H1 (cell line): ENCODE results near the gene SESN1. TPM values are rescaled to one million over a fixed set of nuclear protein-coding genes. Genes with fewer than 3 reads are reported as not detected.
A peak's percentile ranks its signal among the peaks of the same experiment; 100 is the strongest.

Experiments
- ASH2L ChIP-seq: fragments of 200-600, 300-600 bp; sonication (generic); IDR thresholded peaks from one replicate; pipeline ENCODE4 v1.7.1; 2017; ENCODE audit warnings: low read length
- BCL11A ChIP-seq, 2 experiments: IDR thresholded peaks; one replicate each; pipeline ENCODE4 v1.6.1; 2011; ENCODE audit warnings: low read depth in 2 of 2, low read length in 2 of 2, mild to moderate bottlenecking in 2 of 2
- CHD1 ChIP-seq: IDR thresholded peaks from 2 replicates; pipeline ENCODE4 v1.6.1; 2012; ENCODE audit warnings: low read depth, low read length, improper control_type of control experiment
- CHD2 ChIP-seq: IDR thresholded peaks from 2 replicates; pipeline ENCODE4 v1.6.1; 2012; ENCODE audit warnings: low read length, improper control_type of control experiment
- CREB1 ChIP-seq: IDR thresholded peaks from 2 replicates; pipeline ENCODE4 v1.6.1; 2012; ENCODE audit warnings: inconsistent platforms
- EP300 ChIP-seq, 2 experiments: IDR thresholded peaks; 1 replicate in 1 of 2; 2 replicates in 1 of 2; pipeline ENCODE4 v1.6.1; 2011 to 2012; ENCODE audit warnings: low read depth in 2 of 2, low read length in 2 of 2, mild to moderate bottlenecking in 2 of 2, borderline replicate concordance in 1 of 2, inconsistent platforms in 1 of 2, moderate library complexity in 1 of 2
- EZH2 ChIP-seq: fragments of 200-600 bp; sonication (generic); IDR thresholded peaks from 2 replicates; pipeline ENCODE4 v1.7.1; 2012; ENCODE audit warnings: low read depth, mild to moderate bottlenecking, moderate library complexity, low read length, inconsistent platforms; ENCODE audit not compliant: severe bottlenecking
- FOSL1 ChIP-seq: IDR thresholded peaks from 2 replicates; pipeline ENCODE4 v1.6.1; 2011; ENCODE audit warnings: mild to moderate bottlenecking, low read depth, low read length, moderate library complexity; ENCODE audit not compliant: insufficient read depth
- GABPA ChIP-seq: IDR thresholded peaks from 2 replicates; pipeline ENCODE4 v1.6.1; 2011; ENCODE audit warnings: mild to moderate bottlenecking, low read length, moderate library complexity, borderline replicate concordance; ENCODE audit not compliant: insufficient read depth
- JUND ChIP-seq: IDR thresholded peaks from 2 replicates; pipeline ENCODE4 v1.6.1; 2011; ENCODE audit warnings: mild to moderate bottlenecking, improper control_type of control experiment, low read length
- KDM4A ChIP-seq: IDR thresholded peaks from one replicate; pipeline ENCODE4 v1.7.1; 2012; ENCODE audit warnings: low read depth, mild to moderate bottlenecking, moderate library complexity, low read length, inconsistent platforms; ENCODE audit not compliant: severe bottlenecking
- POLR2AphosphoS5 ChIP-seq: IDR thresholded peaks from 2 replicates; pipeline ENCODE4 v1.6.1; 2011; ENCODE audit warnings: low read depth, low read length
- RNF2 ChIP-seq: fragments of 200-900, 300-1000 bp; sonication (generic); IDR thresholded peaks from 2 replicates; pipeline ENCODE4 v1.7.1; 2016; ENCODE audit warnings: borderline replicate concordance, low read depth, mild to moderate bottlenecking, antibody characterized with exemption, low read length; ENCODE audit not compliant: poor library complexity, severe bottlenecking; ENCODE audit errors: missing control alignments
- SAP30 ChIP-seq: fragments of 300-600 bp; sonication (generic); IDR thresholded peaks from 2 replicates; pipeline ENCODE4 v1.7.1; 2012; ENCODE audit warnings: low read length, moderate library complexity, mild to moderate bottlenecking, inconsistent platforms; ENCODE audit not compliant: insufficient read depth, insufficient replicate concordance
- SP2 ChIP-seq: IDR thresholded peaks from 2 replicates; pipeline ENCODE4 v1.6.1; 2012; ENCODE audit warnings: mild to moderate bottlenecking, low read length, inconsistent platforms
- TAF1 ChIP-seq: IDR thresholded peaks from 2 replicates; pipeline ENCODE4 v1.6.1; 2011; ENCODE audit warnings: mild to moderate bottlenecking, low read depth, low read length
- TAF7 ChIP-seq: optimal IDR thresholded peaks from 2 replicates; pipeline ENCODE3; 2011; ENCODE audit warnings: low read depth, mild to moderate bottlenecking, inconsistent platforms, low read length, moderate library complexity, borderline replicate concordance
- TBP ChIP-seq: IDR thresholded peaks from 2 replicates; pipeline ENCODE4 v1.6.1; 2011; ENCODE audit warnings: low read depth, low read length, improper control_type of control experiment
- polyA plus RNA-seq, 7 experiments: library from polyadenylated mRNA; depleted of rRNA in 3 of 7; stranded (reverse) in 5 of 7; unstranded in 2 of 7; fragments of >200 nt in 5 of 7; fragments of 200-250 nt in 2 of 7; gene quantifications; 1 replicate in 5 of 7; 2 replicates in 1 of 7; 4 replicates in 1 of 7; pipeline versions ENCODE4 v1.2.1 to v1.2.3, GENCODE V29; 2011 to 2013; ENCODE audit warnings: missing spikeins in 2 of 7, mixed read lengths in 2 of 7
- total RNA-seq: library from RNA; stranded (reverse); fragmentation: NEBNext Ultra II Directional; extraction: Animal tissue kit (Norgen Biotek cat#: 25700); gene quantifications from 2 replicates; pipeline ENCODE4 v1.2.1, GENCODE V29; 2021
- TF ChIP-seq, protein P1 (sequence below): IDR thresholded peaks from 2 replicates; pipeline ENCODE4 v1.6.1; 2012; ENCODE audit warnings: inconsistent platforms
- TF ChIP-seq, protein P2 (sequence below), 3 experiments: IDR thresholded peaks; 1 replicate in 2 of 3; 2 replicates in 1 of 3; pipeline versions ENCODE4 v1.5.1 to v1.6.1; 2011; ENCODE audit warnings: low read length in 3 of 3, mild to moderate bottlenecking in 3 of 3, inconsistent platforms in 2 of 3, low read depth in 1 of 3, moderate library complexity in 1 of 3; ENCODE audit not compliant: insufficient read depth in 1 of 3; ENCODE audit errors: control extremely low read depth in 1 of 3
- TF ChIP-seq, protein P3 (sequence below): IDR thresholded peaks from 2 replicates; pipeline ENCODE4 v1.6.1; 2012; ENCODE audit warnings: inconsistent platforms

The SESN1 gene
- total and polyA plus RNA-seq, 2 of the 8 experiments (the other 6 are each of a cell fraction or from before 2014, with no cell fraction given): 12.8 to 15.6 TPM

DNA sequence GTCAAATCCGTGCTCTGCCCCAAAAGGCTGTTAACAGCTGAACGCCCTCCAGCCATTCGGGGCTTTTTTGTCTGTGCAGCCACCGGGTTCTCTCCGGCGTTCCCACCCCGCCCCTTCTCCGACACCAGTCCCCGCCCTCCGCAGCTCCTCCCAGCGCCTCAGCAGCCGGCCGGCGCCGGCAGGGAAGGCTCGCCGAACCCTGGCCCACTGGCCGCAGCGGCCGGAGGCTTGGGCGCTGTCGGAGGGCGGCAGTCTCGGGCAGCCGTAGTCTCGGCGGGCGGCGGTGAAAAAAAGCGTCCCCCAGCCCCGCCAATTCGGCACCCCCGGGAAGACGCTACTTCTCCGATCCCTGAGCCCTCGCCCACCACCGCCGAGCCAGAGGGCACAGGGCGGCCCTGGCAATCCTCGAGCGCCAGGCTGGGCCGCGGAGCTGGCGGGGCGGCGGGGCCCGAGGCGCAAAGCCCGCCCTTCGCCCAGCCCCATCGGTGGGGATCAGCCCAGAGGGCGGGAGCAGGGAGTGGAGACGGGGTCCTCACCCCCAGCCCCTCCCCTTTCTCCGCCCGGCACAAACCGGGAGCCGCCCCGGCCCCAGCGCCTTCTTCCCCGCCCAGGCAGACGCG, at the start of gene SESN1 (continued):
- TF ChIP-seq SAP30 (peak; percentile 97), SP2 (no peak), TAF1 (peak; percentile 73), GABPA (no peak), POLR2AphosphoS5 (0 out of 2 replicates have a peak, but pooled peaks have one; percentile 60), BCL11A (IDR thresholded peaks at IDR 0.05; ENCODE audit: low read depth in 2 of 2, low read length in 2 of 2) (no peak), JUND (no peak), EZH2 (no peak), RNF2 (no peak), EP300 (IDR thresholded peaks at IDR 0.05; ENCODE audit: borderline replicate concordance in 1 of 2, low read depth in 2 of 2, low read length in 2 of 2) (no peak), TBP (0 out of 2 replicates have a peak, but pooled peaks have one; percentile 12), KDM4A (peak; percentile 10), CREB1 (no peak), TAF7 (peak; percentile 58), CHD1 (no peak), ASH2L (peak; percentile 72), FOSL1 (no peak), CHD2 (no peak; the same call in 1 of the 2 replicates)
- TF ChIP-seq, protein P1, sequence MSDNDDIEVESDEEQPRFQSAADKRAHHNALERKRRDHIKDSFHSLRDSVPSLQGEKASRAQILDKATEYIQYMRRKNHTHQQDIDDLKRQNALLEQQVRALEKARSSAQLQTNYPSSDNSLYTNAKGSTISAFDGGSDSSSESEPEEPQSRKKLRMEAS: no peak; the same call in 1 of the 2 replicates
- TF ChIP-seq, protein P2, sequence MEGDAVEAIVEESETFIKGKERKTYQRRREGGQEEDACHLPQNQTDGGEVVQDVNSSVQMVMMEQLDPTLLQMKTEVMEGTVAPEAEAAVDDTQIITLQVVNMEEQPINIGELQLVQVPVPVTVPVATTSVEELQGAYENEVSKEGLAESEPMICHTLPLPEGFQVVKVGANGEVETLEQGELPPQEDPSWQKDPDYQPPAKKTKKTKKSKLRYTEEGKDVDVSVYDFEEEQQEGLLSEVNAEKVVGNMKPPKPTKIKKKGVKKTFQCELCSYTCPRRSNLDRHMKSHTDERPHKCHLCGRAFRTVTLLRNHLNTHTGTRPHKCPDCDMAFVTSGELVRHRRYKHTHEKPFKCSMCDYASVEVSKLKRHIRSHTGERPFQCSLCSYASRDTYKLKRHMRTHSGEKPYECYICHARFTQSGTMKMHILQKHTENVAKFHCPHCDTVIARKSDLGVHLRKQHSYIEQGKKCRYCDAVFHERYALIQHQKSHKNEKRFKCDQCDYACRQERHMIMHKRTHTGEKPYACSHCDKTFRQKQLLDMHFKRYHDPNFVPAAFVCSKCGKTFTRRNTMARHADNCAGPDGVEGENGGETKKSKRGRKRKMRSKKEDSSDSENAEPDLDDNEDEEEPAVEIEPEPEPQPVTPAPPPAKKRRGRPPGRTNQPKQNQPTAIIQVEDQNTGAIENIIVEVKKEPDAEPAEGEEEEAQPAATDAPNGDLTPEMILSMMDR (IDR thresholded peaks at IDR 0.05; ENCODE audit: control extremely low read depth in 1 of 3, insufficient read depth in 1 of 3, low read depth in 1 of 3, low read length in 3 of 3): no peak
- TF ChIP-seq, protein P3, sequence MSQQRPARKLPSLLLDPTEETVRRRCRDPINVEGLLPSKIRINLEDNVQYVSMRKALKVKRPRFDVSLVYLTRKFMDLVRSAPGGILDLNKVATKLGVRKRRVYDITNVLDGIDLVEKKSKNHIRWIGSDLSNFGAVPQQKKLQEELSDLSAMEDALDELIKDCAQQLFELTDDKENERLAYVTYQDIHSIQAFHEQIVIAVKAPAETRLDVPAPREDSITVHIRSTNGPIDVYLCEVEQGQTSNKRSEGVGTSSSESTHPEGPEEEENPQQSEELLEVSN: peak; percentile 40; the same call in 1 of the 2 replicates
